H1 (cell line): ENCODE data around the gene DPH6. TPM values are rescaled to one million over a fixed set of nuclear protein-coding genes. Genes with fewer than 3 reads are reported as not detected.
"Not testable (repeated sequence)": the region's sequence is repeated elsewhere in the genome, so short reads cannot be mapped to it uniquely, and the experiment has no call there.

Experiments used
- CTCF ChIA-PET: fragments of 300-600 bp; sonication (Branson Sonifier 250); formaldehyde crosslinking; loops from one replicate; lab custom pipeline; 2021; ENCODE audit not compliant: partially characterized antibody; lab: Charles Lee
- POLR2A ChIA-PET: fragments of 300-600 bp; sonication (Branson Sonifier 250); formaldehyde crosslinking; loops from one replicate; lab custom pipeline; 2021; ENCODE audit warnings: inconsistent platforms; ENCODE audit not compliant: partially characterized antibody; lab: Charles Lee
- DNase-seq, 2 experiments: peaks; one replicate each; pipeline versions ENCODE4 v3.0.0 to v3.0.0-alpha.2; 2010 to 2022; ENCODE audit warnings: low spot score in 2 of 2, low read depth in 1 of 2, mixed read lengths in 1 of 2
- FAIRE-seq: peaks from 2 replicates; lab custom pipeline; 2011; peaks lifted over from hg19 to GRCh38; lab: Jason Lieb, UNC
- H2AFZ ChIP-seq: 2 replicates; pipeline ENCODE4 v1.8.1; 2012; ENCODE audit warnings: low read length, inconsistent platforms
- H2AK5ac ChIP-seq: 2 replicates; pipeline ENCODE4 v1.6.1; 2013; ENCODE audit warnings: low read depth, low read length
- H2BK120ac ChIP-seq: replicated peaks from 2 replicates; pipeline ENCODE3; 2013; ENCODE audit warnings: low read depth, low read length, inconsistent platforms
- H2BK12ac ChIP-seq: 2 replicates; pipeline ENCODE4 v1.6.1; 2013; ENCODE audit warnings: low read depth, low read length
- H2BK15ac ChIP-seq: 2 replicates; pipeline ENCODE4 v1.6.1; 2013; ENCODE audit warnings: low read length
- H2BK20ac ChIP-seq: 2 replicates; pipeline ENCODE4 v1.6.1; 2013; ENCODE audit warnings: low read length
- H2BK5ac ChIP-seq: 2 replicates; pipeline ENCODE4 v1.6.1; 2013; ENCODE audit warnings: low read depth, low read length
- H3K14ac ChIP-seq: 2 replicates; pipeline ENCODE4 v1.6.1; 2013; ENCODE audit warnings: inconsistent platforms; ENCODE audit not compliant: insufficient read length
- H3K18ac ChIP-seq: 2 replicates; pipeline ENCODE4 v1.6.1; 2013; ENCODE audit warnings: low read length; ENCODE audit errors: extremely low read depth
- H3K23ac ChIP-seq: 2 replicates; pipeline ENCODE4 v1.6.1; 2013; ENCODE audit warnings: inconsistent platforms; ENCODE audit not compliant: insufficient read length
- H3K23me2 ChIP-seq: 2 replicates; pipeline ENCODE4 v1.6.1; 2013; ENCODE audit warnings: low read depth, low read length
- H3K27ac ChIP-seq: 2 replicates; pipeline ENCODE4 v1.6.1; 2011; ENCODE audit warnings: low read depth, low read length, inconsistent platforms
- H3K27me3 ChIP-seq, 4 experiments: replicated peaks in 1 of 4; 1 replicate in 1 of 4; 2 replicates in 3 of 4; pipeline versions ENCODE4 v1.6.1 to v1.8.1; 2011 to 2013; ENCODE audit warnings: low read length in 3 of 4, mild to moderate bottlenecking in 3 of 4, inconsistent platforms in 2 of 4, mixed read lengths in 2 of 4, moderate library complexity in 1 of 4; ENCODE audit not compliant: control insufficient read depth in 3 of 4, insufficient read depth in 3 of 4; ENCODE audit errors: extremely low read depth in 1 of 4
- H3K36me3 ChIP-seq, 4 experiments: 2 replicates each; pipeline versions ENCODE4 v1.6.1 to v1.8.1; 2011 to 2013; ENCODE audit warnings: mild to moderate bottlenecking in 4 of 4, low read length in 3 of 4, moderate library complexity in 2 of 4, control low read depth in 1 of 4, inconsistent platforms in 1 of 4; ENCODE audit not compliant: insufficient read depth in 4 of 4, control insufficient read depth in 2 of 4
- H3K4ac ChIP-seq: replicated peaks from 2 replicates; pipeline ENCODE3; 2013; ENCODE audit warnings: low read length, low read depth, mixed read lengths, inconsistent platforms; ENCODE audit not compliant: insufficient read length
- H3K4me1 ChIP-seq, 4 experiments: replicated peaks in 1 of 4; 1 replicate in 1 of 4; 2 replicates in 3 of 4; pipeline versions ENCODE4 v1.6.1 to v1.8.1; 2011 to 2013; ENCODE audit warnings: low read length in 3 of 4, inconsistent platforms in 2 of 4, mixed read lengths in 1 of 4; ENCODE audit not compliant: insufficient read depth in 4 of 4, control insufficient read depth in 3 of 4
- H3K4me2 ChIP-seq, 2 experiments: 2 replicates each; pipeline versions ENCODE4 v1.6.1 to v1.8.1; 2011 to 2013; ENCODE audit warnings: low read depth in 2 of 2, low read length in 2 of 2, control low read depth in 1 of 2, inconsistent platforms in 1 of 2, mild to moderate bottlenecking in 1 of 2; ENCODE audit not compliant: insufficient read depth in 1 of 2
- H3K4me3 ChIP-seq, 4 experiments: fragments of 200-600, 300-600 bp in 1 of 4; sonication (generic), shearing (Covaris generic), sonication (Bioruptor Twin) in 1 of 4; 2 replicates each; pipeline versions ENCODE4 v1.5.1 to v1.8.1; 2011 to 2016; ENCODE audit warnings: low read length in 4 of 4, low read depth in 3 of 4, control low read depth in 2 of 4, inconsistent platforms in 2 of 4, mild to moderate bottlenecking in 2 of 4, mixed read lengths in 1 of 4, moderate library complexity in 1 of 4; ENCODE audit not compliant: insufficient read depth in 2 of 4; ENCODE audit errors: extremely low read depth in 1 of 4
- H3K56ac ChIP-seq: replicated peaks from 2 replicates; pipeline ENCODE3; 2013; ENCODE audit warnings: low read depth, mild to moderate bottlenecking, mixed read lengths, low read length, inconsistent platforms; ENCODE audit not compliant: insufficient read length
- H3K79me1 ChIP-seq: 2 replicates; pipeline ENCODE4 v1.6.1; 2013; ENCODE audit warnings: low read depth, low read length, control low read depth
- H3K79me2 ChIP-seq, 2 experiments: 2 replicates each; pipeline versions ENCODE4 v1.6.1 to v1.8.1; 2012 to 2013; ENCODE audit warnings: low read length in 2 of 2, mild to moderate bottlenecking in 2 of 2, inconsistent platforms in 1 of 2; ENCODE audit not compliant: insufficient read depth in 2 of 2, control insufficient read depth in 1 of 2
- H3K9ac ChIP-seq, 4 experiments: replicated peaks in 1 of 4; 1 replicate in 1 of 4; 2 replicates in 3 of 4; pipeline versions ENCODE4 v1.6.1 to v1.8.1; 2011 to 2013; ENCODE audit warnings: low read depth in 3 of 4, low read length in 3 of 4, control low read depth in 2 of 4, mild to moderate bottlenecking in 2 of 4, moderate library complexity in 2 of 4, inconsistent platforms in 1 of 4; ENCODE audit errors: extremely low read depth in 1 of 4
- H3K9me3 ChIP-seq, 2 experiments: 2 replicates each; pipeline versions ENCODE4 v1.6.1 to v1.8.1; 2012 to 2013; ENCODE audit warnings: mild to moderate bottlenecking in 2 of 2, moderate library complexity in 2 of 2, control low read depth in 1 of 2, inconsistent platforms in 1 of 2, low read depth in 1 of 2, low read length in 1 of 2, mixed read lengths in 1 of 2; ENCODE audit not compliant: insufficient read depth in 2 of 2
- H4K20me1 ChIP-seq, 2 experiments: replicated peaks in 1 of 2; 2 replicates each; pipeline versions ENCODE3 to v1.8.1; 2011 to 2013; ENCODE audit warnings: inconsistent platforms in 2 of 2, low read length in 2 of 2, mild to moderate bottlenecking in 1 of 2; ENCODE audit not compliant: insufficient read depth in 2 of 2, control insufficient read depth in 1 of 2
- H4K5ac ChIP-seq: 2 replicates; pipeline ENCODE4 v1.6.1; 2013; ENCODE audit warnings: low read length, low read depth, mixed read lengths, inconsistent platforms; ENCODE audit not compliant: insufficient read length
- H4K8ac ChIP-seq: 2 replicates; pipeline ENCODE4 v1.8.0; 2013; ENCODE audit warnings: mild to moderate bottlenecking, moderate library complexity, low read length, inconsistent platforms; ENCODE audit not compliant: insufficient read depth; ENCODE audit errors: extremely low read depth
- H4K91ac ChIP-seq: replicated peaks from 2 replicates; pipeline ENCODE3; 2013; ENCODE audit warnings: low read length, mixed read lengths, inconsistent platforms; ENCODE audit not compliant: insufficient read length
- WGBS, 2 experiments: shearing (Covaris generic) in 1 of 2; methylation state at CpG; one replicate each; pipeline versions ENCODE4 v1.1.6 to v1.1.7; 2013 to 2015; ENCODE audit warnings: low lambda C conversion rate in 2 of 2, mixed read lengths in 2 of 2, inconsistent platforms in 1 of 2, low coverage in 1 of 2, missing lambda C conversion rate in 1 of 2; ENCODE audit not compliant: insufficient replicate concordance in 2 of 2, insufficient coverage in 1 of 2, insufficient read length in 1 of 2; ENCODE audit errors: extremely low coverage in 1 of 2, missing lambda C conversion rate in 1 of 2; 5-methylcytosine and 5-hydroxymethylcytosine counted together
- polyA plus RNA-seq, 7 experiments: library from polyadenylated mRNA; depleted of rRNA in 3 of 7; stranded (reverse) in 5 of 7; unstranded in 2 of 7; fragments of >200 nt in 5 of 7; fragments of 200-250 nt in 2 of 7; gene quantifications; 1 replicate in 5 of 7; 2 replicates in 1 of 7; 4 replicates in 1 of 7; pipeline versions ENCODE4 v1.2.1 to v1.2.3, GENCODE V29; 2011 to 2013; ENCODE audit warnings: missing spikeins in 2 of 7, mixed read lengths in 2 of 7
- total RNA-seq: library from RNA; stranded (reverse); fragmentation: NEBNext Ultra II Directional; extraction: Animal tissue kit (Norgen Biotek cat#: 25700); gene quantifications from 2 replicates; pipeline ENCODE4 v1.2.1, GENCODE V29; 2021

The DPH6 gene
- total and polyA plus RNA-seq, 2 of the 8 experiments (the other 6 are each of a cell fraction or from before 2014, with no cell fraction given), result 21.6 to 30.5 TPM

- H2BK20ac ChIP-seq, H3K27me3 ChIP-seq, H3K9ac ChIP-seq, H3K23ac ChIP-seq, H3K56ac ChIP-seq, H4K8ac ChIP-seq, H4K5ac ChIP-seq, H2AK5ac ChIP-seq, H3K14ac ChIP-seq, FAIRE-seq, H4K20me1 ChIP-seq, H3K79me1 ChIP-seq, H3K79me2 ChIP-seq, H3K4me1 ChIP-seq, H2AFZ ChIP-seq, H3K27ac ChIP-seq, H2BK120ac ChIP-seq, H3K36me3 ChIP-seq, H4K91ac ChIP-seq, POLR2A ChIA-PET, H3K4me3 ChIP-seq, H3K23me2 ChIP-seq, H2BK12ac ChIP-seq, H3K4me2 ChIP-seq, DNase-seq, H3K4ac ChIP-seq, H3K18ac ChIP-seq, H2BK5ac ChIP-seq, H2BK15ac ChIP-seq, H3K9me3 ChIP-seq: not testable (repeated sequence)
- 92% methylated on average over 17 of the region's 18 CpGs; no CpG with 5 or more reads in 1 of the 2 experiments for WGBS, 2 experiments
- CTCF ChIA-PET, result interaction anchor here (1.3 kb wide), 1 partner anchor 16 kb away, joined by 4 read pairs; no protein-coding TSS in a partner anchor
Measured at GRCh38 chr15:35391408-35391984, 154.5 kb downstream of the DPH6 start.
